HepG2 (cell line): Measurements from ENCODE around the gene G6PC2. TPM values are rescaled to one million over a fixed set of nuclear protein-coding genes. Genes with fewer than 3 reads are reported as not detected.

Experiments used
- BRCA1 ChIP-seq: sonication (generic); formaldehyde crosslinking; IDR thresholded peaks from 2 replicates; pipeline ENCODE4 v1.4.0; 2020; ENCODE audit warnings: missing genetic modification reagents
- FOSL1 ChIP-seq: sonication (generic); formaldehyde crosslinking; IDR thresholded peaks from 2 replicates; pipeline ENCODE4 v1.9.0; 2021; ENCODE audit warnings: missing genetic modification reagents, borderline replicate concordance
- HDAC6 ChIP-seq: fragments of 200-600 bp; sonication (generic); IDR thresholded peaks from 2 replicates; pipeline ENCODE4 v1.7.0; 2017; ENCODE audit warnings: mild to moderate bottlenecking, antibody characterized with exemption, low read length, low read depth
- HMGA1 ChIP-seq: sonication (generic); formaldehyde crosslinking; conservative IDR thresholded peaks from 2 replicates; pipeline ENCODE4 v1.4.0; 2020; ENCODE audit warnings: missing genetic modification reagents
- KLF11 ChIP-seq: IDR thresholded peaks from 2 replicates; pipeline ENCODE4 v1.6.1; 2016; ENCODE audit warnings: missing compliant biosample characterization
- KMT2A ChIP-seq: sonication (generic); formaldehyde crosslinking; IDR thresholded peaks from 2 replicates; pipeline ENCODE4 v1.4.0; 2020; ENCODE audit warnings: missing genetic modification reagents
- MED8 ChIP-seq: sonication (generic); formaldehyde crosslinking; IDR thresholded peaks from 2 replicates; pipeline ENCODE4 v1.8.1; 2023; ENCODE audit warnings: mild to moderate bottlenecking, missing genetic modification reagents; ENCODE audit not compliant: insufficient replicate concordance
- SMAD3 ChIP-seq: sonication (generic); formaldehyde crosslinking; IDR thresholded peaks from 2 replicates; pipeline ENCODE4 v1.4.0; 2020; ENCODE audit warnings: missing genetic modification reagents
- TBX3 ChIP-seq: fragments of 450-650 bp; IDR thresholded peaks from 2 replicates; pipeline ENCODE4 v1.6.1; 2017; ENCODE audit warnings: antibody characterized with exemption, mild to moderate bottlenecking, inconsistent platforms, borderline replicate concordance
- XRCC5 ChIP-seq: fragments of 200-400 bp; formaldehyde crosslinking; optimal IDR thresholded peaks from 2 replicates; pipeline ENCODE3; 2017; ENCODE audit warnings: mild to moderate bottlenecking, low read length
- ZBTB21 ChIP-seq: sonication (generic); formaldehyde crosslinking; IDR thresholded peaks from 2 replicates; pipeline ENCODE4 v1.4.0; 2020; ENCODE audit warnings: missing genetic modification reagents
- ZNF205 ChIP-seq: IDR thresholded peaks from 2 replicates; pipeline ENCODE4 v1.6.1; 2018; ENCODE audit warnings: missing biosample characterization, missing genetic modification reagents
- ZNF34 ChIP-seq: sonication (generic); formaldehyde crosslinking; IDR thresholded peaks from 2 replicates; pipeline ENCODE4 v1.4.0; 2020; ENCODE audit warnings: mild to moderate bottlenecking, missing genetic modification reagents, borderline replicate concordance
- ZNF367 ChIP-seq: sonication (generic); formaldehyde crosslinking; IDR thresholded peaks from 2 replicates; pipeline ENCODE4 v1.4.0; 2020; ENCODE audit warnings: missing genetic modification reagents, borderline replicate concordance
- ZNF598 ChIP-seq: sonication (generic); formaldehyde crosslinking; IDR thresholded peaks from 2 replicates; pipeline ENCODE4 v1.5.1; 2020; ENCODE audit warnings: mild to moderate bottlenecking, missing genetic modification reagents, borderline replicate concordance
- ZSCAN29 ChIP-seq: sonication (generic); formaldehyde crosslinking; conservative IDR thresholded peaks from 2 replicates; pipeline ENCODE4 v1.4.0; 2020; ENCODE audit warnings: mild to moderate bottlenecking, missing genetic modification reagents
- polyA plus RNA-seq, 8 experiments: library from polyadenylated mRNA; depleted of rRNA in 3 of 8; stranded (reverse) in 7 of 8; unstranded in 1 of 8; fragments of >200 nt; fragmentation: Illumina TruSeq in 4 of 8; extraction: Trizol in 4 of 8; gene quantifications; 2 replicates each; pipeline versions ENCODE4 v1.2.1 to v1.2.3, GENCODE V29; 2011 to 2016; ENCODE audit warnings: low read depth in 4 of 8, missing spikeins in 1 of 8, mixed read lengths in 1 of 8; ENCODE audit not compliant: insufficient read depth in 1 of 8
- total RNA-seq, 5 experiments: library from RNA; depleted of rRNA; stranded (reverse); fragments of >200 nt; fragmentation: Illumina TruSeq; extraction: Trizol; gene quantifications; 2 replicates each; pipeline ENCODE4 v1.2.3, GENCODE V29; 2016; ENCODE audit warnings: low read depth in 1 of 5
- TF ChIP-seq, protein P1 (sequence below): IDR thresholded peaks from 2 replicates; pipeline ENCODE4 v1.6.1; 2012; ENCODE audit warnings: low read depth, low read length, improper control_type of control experiment
- TF ChIP-seq, protein P2 (sequence below): sonication (generic); formaldehyde crosslinking; IDR thresholded peaks from 2 replicates; pipeline ENCODE4 v1.5.1; 2020; ENCODE audit warnings: missing genetic modification reagents, mild to moderate bottlenecking, borderline replicate concordance
- TF ChIP-seq, protein P3 (sequence below): sonication (generic); formaldehyde crosslinking; IDR thresholded peaks from 2 replicates; pipeline ENCODE4 v1.8.0; 2022; ENCODE audit warnings: missing genetic modification reagents, low read depth, mild to moderate bottlenecking, borderline replicate concordance
- TF ChIP-seq, protein P4 (sequence below): sonication (generic); formaldehyde crosslinking; IDR thresholded peaks from 2 replicates; pipeline ENCODE4 v1.8.1; 2023; ENCODE audit warnings: mild to moderate bottlenecking, inconsistent platforms, moderate library complexity, missing genetic modification reagents, borderline replicate concordance
- TF ChIP-seq, protein P5 (sequence below): sonication (generic); formaldehyde crosslinking; IDR thresholded peaks from 2 replicates; pipeline ENCODE4 v1.8.1; 2023; ENCODE audit warnings: mild to moderate bottlenecking, missing genetic modification reagents, borderline replicate concordance
- TF ChIP-seq, protein P6 (sequence below): sonication (generic); formaldehyde crosslinking; IDR thresholded peaks from 2 replicates; pipeline ENCODE4 v1.4.0; 2020; ENCODE audit warnings: missing genetic modification reagents

G6PC2 gene
- total and polyA plus RNA-seq, 2 of the 13 experiments (the other 11 are each of a cell fraction or from before 2014, with no cell fraction given) = not detected

DNA sequence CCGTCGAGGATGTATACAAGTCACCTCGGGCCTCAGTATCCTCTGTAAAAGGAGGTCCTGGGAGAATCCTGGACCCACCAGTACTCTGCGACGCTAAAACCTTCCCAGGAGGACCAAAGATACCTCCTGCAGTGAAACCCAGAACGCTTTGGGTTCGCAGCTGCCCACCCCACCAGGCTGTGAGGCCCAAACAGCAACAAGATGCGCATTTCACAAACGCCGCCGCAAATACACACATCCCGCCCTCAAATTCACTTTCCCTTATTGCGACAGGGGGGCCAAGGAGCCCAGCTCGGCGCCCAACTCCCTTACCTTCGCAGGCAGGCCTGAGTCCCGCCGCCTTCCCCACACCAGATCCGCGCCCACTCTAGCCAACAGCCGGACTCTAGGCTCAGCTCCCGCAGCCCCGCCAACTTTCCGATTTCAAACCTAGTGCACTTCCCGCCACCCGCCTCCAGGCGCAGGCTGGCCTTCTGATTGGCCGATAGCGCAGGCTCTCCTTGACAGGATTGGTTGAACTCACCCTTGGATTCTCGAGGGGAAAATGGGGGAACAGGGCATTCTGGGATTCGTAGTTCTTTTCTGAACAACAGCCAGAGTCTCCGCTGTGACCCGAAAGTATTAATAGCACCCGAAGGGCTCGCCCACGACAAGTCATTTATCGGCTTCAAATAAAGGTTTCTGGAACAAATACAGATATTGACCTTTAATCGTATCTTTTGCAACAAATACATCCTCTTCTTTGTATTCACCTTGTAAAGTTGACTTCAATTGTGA lies 10.9 kb upstream of the G6PC2 start, which contains the start of gene SPC25 (continued):
- TF ChIP-seq, protein P1, sequence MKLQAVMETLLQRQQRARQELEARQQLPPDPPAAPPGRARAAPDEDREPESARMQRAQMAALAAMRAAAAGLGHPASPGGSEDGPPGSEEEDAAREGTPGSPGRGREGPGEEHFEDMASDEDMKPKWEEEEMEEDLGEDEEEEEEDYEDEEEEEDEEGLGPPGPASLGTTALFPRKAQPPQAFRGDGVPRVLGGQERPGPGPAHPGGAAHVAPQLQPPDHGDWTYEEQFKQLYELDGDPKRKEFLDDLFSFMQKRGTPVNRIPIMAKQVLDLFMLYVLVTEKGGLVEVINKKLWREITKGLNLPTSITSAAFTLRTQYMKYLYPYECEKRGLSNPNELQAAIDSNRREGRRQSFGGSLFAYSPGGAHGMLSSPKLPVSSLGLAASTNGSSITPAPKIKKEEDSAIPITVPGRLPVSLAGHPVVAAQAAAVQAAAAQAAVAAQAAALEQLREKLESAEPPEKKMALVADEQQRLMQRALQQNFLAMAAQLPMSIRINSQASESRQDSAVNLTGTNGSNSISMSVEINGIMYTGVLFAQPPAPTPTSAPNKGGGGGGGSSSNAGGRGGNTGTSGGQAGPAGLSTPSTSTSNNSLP = no peak
- TF ChIP-seq KMT2A (CRISPR knock-in tag) = peak; percentile 93
- no peak for TF ChIP-seq HDAC6
- TF ChIP-seq, protein P2, sequence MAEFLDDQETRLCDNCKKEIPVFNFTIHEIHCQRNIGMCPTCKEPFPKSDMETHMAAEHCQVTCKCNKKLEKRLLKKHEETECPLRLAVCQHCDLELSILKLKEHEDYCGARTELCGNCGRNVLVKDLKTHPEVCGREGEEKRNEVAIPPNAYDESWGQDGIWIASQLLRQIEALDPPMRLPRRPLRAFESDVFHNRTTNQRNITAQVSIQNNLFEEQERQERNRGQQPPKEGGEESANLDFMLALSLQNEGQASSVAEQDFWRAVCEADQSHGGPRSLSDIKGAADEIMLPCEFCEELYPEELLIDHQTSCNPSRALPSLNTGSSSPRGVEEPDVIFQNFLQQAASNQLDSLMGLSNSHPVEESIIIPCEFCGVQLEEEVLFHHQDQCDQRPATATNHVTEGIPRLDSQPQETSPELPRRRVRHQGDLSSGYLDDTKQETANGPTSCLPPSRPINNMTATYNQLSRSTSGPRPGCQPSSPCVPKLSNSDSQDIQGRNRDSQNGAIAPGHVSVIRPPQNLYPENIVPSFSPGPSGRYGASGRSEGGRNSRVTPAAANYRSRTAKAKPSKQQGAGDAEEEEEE (CRISPR knock-in tag) = no peak
- no peak for TF ChIP-seq FOSL1 (CRISPR knock-in tag)
- no peak for TF ChIP-seq BRCA1
- TF ChIP-seq KLF11 = peak; percentile 85; the same call in 1 of the 2 replicates
- TF ChIP-seq ZBTB21 (CRISPR knock-in tag) = no peak
- TF ChIP-seq, protein P3, sequence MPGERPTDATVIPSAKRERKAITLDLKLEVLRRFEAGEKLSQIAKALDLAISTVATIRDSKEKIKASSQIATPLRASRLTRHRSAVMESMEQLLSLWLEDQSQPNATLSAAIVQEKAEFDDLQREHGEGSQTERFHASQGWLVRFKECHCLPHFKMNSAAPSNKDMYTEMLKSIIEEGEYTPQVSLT (CRISPR knock-in tag) = no peak
- peak; percentile 60; the same call in 1 of the 2 replicates for TF ChIP-seq ZNF205
- TF ChIP-seq MED8 (CRISPR knock-in tag) = no peak
- TF ChIP-seq ZSCAN29 (CRISPR knock-in tag) = peak; percentile 67; the same call in 1 of the 2 replicates
- TF ChIP-seq XRCC5 = peak; percentile 64
- TF ChIP-seq, protein P4, sequence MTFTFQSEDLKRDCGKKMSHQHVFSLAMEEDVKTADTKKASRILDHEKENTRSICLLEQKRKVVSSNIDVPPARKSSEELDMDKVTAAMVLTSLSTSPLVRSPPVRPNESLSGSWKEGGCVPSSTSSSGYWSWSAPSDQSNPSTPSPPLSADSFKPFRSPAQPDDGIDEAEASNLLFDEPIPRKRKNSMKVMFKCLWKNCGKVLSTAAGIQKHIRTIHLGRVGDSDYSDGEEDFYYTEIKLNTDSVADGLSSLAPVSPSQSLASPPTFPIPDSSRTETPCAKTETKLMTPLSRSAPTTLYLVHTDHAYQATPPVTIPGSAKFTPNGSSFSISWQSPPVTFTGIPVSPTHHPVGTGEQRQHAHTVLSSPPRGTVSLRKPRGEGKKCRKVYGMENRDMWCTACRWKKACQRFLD (CRISPR knock-in tag) = peak; percentile 79; the same call in 1 of the 2 replicates
- peak; percentile 88 for TF ChIP-seq SMAD3
- no peak for TF ChIP-seq TBX3
- TF ChIP-seq, protein P5, sequence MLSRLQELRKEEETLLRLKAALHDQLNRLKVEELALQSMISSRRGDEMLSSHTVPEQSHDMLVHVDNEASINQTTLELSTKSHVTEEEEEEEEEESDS (CRISPR knock-in tag) = no peak
- no peak for TF ChIP-seq HMGA1 (CRISPR knock-in tag)
- TF ChIP-seq ZNF598 (CRISPR knock-in tag) = peak; percentile 90
- TF ChIP-seq ZNF34 (CRISPR knock-in tag) = no peak
- no peak for TF ChIP-seq ZNF367 (CRISPR knock-in tag)
- TF ChIP-seq, protein P6, sequence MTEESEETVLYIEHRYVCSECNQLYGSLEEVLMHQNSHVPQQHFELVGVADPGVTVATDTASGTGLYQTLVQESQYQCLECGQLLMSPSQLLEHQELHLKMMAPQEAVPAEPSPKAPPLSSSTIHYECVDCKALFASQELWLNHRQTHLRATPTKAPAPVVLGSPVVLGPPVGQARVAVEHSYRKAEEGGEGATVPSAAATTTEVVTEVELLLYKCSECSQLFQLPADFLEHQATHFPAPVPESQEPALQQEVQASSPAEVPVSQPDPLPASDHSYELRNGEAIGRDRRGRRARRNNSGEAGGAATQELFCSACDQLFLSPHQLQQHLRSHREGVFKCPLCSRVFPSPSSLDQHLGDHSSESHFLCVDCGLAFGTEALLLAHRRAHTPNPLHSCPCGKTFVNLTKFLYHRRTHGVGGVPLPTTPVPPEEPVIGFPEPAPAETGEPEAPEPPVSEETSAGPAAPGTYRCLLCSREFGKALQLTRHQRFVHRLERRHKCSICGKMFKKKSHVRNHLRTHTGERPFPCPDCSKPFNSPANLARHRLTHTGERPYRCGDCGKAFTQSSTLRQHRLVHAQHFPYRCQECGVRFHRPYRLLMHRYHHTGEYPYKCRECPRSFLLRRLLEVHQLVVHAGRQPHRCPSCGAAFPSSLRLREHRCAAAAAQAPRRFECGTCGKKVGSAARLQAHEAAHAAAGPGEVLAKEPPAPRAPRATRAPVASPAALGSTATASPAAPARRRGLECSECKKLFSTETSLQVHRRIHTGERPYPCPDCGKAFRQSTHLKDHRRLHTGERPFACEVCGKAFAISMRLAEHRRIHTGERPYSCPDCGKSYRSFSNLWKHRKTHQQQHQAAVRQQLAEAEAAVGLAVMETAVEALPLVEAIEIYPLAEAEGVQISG (CRISPR knock-in tag) = peak; percentile 90
